Smooth muscle cell (in vitro differentiated cells): ENCODE data around the gene VSIG2. TPM values are rescaled to one million over a fixed set of nuclear protein-coding genes. Genes with fewer than 3 reads are reported as not detected.

Experiments used
- DNase-seq: peaks from one replicate; lab custom pipeline; 2025; ENCODE audit not compliant: unreplicated experiment; lab: John Stamatoyannopoulos, UW
- H2AFZ ChIP-seq: fragments of 200-600 bp; sonication (generic); 2 replicates; pipeline ENCODE4 v1.6.0; 2016; ENCODE audit warnings: antibody characterized with exemption, low read depth, mild to moderate bottlenecking
- H3F3A ChIP-seq: fragments of 200-600 bp; sonication (generic); 2 replicates; pipeline ENCODE4 v1.6.0; 2017; ENCODE audit warnings: antibody characterized with exemption, low read depth
- H3K27ac ChIP-seq: fragments of 200-600 bp; sonication (generic); 2 replicates; pipeline ENCODE4 v1.5.1; 2016; ENCODE audit warnings: low read depth, mild to moderate bottlenecking
- H3K27me3 ChIP-seq: fragments of 200-600 bp; sonication (generic); 2 replicates; pipeline ENCODE4 v1.6.1; 2016; ENCODE audit warnings: low read depth, mild to moderate bottlenecking
- H3K36me3 ChIP-seq: fragments of 200-600 bp; sonication (generic); 2 replicates; pipeline ENCODE4 v1.5.1; 2016; ENCODE audit warnings: low read depth
- H3K4me1 ChIP-seq: fragments of 200-600 bp; sonication (generic); 2 replicates; pipeline ENCODE4 v1.5.1; 2016; ENCODE audit warnings: low read depth
- H3K4me2 ChIP-seq: fragments of 200-600 bp; sonication (generic); 2 replicates; pipeline ENCODE4 v1.6.0; 2016; ENCODE audit warnings: mild to moderate bottlenecking
- H3K4me3 ChIP-seq: fragments of 200-600 bp; sonication (generic); 2 replicates; pipeline ENCODE4 v1.5.1; 2016; ENCODE audit warnings: mild to moderate bottlenecking
- H3K79me2 ChIP-seq: fragments of 200-600 bp; sonication (generic); 2 replicates; pipeline ENCODE4 v1.6.0; 2016; ENCODE audit warnings: low read depth, mild to moderate bottlenecking
- H3K9ac ChIP-seq: fragments of 200-600 bp; sonication (generic); 2 replicates; pipeline ENCODE4 v1.6.0; 2016; ENCODE audit warnings: low read depth
- H3K9me3 ChIP-seq: fragments of 200-600 bp; sonication (generic); replicated peaks from 2 replicates; pipeline ENCODE4 v1.5.1; 2016; ENCODE audit warnings: low read depth
- H4K20me1 ChIP-seq: fragments of 200-600 bp; sonication (generic); 2 replicates; pipeline ENCODE4 v1.6.0; 2016; ENCODE audit warnings: low read depth
- CTCF ChIP-seq: fragments of 200-600 bp; sonication (generic); IDR thresholded peaks from 2 replicates; pipeline ENCODE4 v1.5.1; 2017; ENCODE audit warnings: borderline replicate concordance, mild to moderate bottlenecking, antibody characterized with exemption; ENCODE audit not compliant: insufficient read depth, poor library complexity, severe bottlenecking
- WGBS: methylation state at CpG from one replicate; pipeline ENCODE4 v1.1.7; 2016; ENCODE audit warnings: low lambda C conversion rate; 5-methylcytosine and 5-hydroxymethylcytosine counted together
- polyA plus RNA-seq: library from polyadenylated mRNA; unstranded; fragments of >200 nt; fragmentation: Nextera tagmentation; extraction: Ambion mirVana; gene quantifications from 2 replicates; pipeline ENCODE4 v1.2.1, GENCODE V29; 2016
- total RNA-seq: library from RNA; depleted of rRNA; stranded (reverse); fragments of >200 nt; gene quantifications from 2 replicates; pipeline ENCODE4 v1.2.3, GENCODE V29; 2014

VSIG2 gene
- total and polyA plus RNA-seq, 2 experiments from 2014 or later, result not detected

- no peak for DNase-seq
- Histone ChIP-seq H4K20me1 (no peaks in the 10 kb centered on the region), H3K4me3 (no peak overlapping the region), H3K9ac (no peak overlapping the region), H3K36me3 (no peaks in the 10 kb centered on the region), H3K4me1 (peaks cover 15% of the 10 kb centered on the region), H2AFZ (no peak overlapping the region), H3K9me3 (no peaks in the 10 kb centered on the region), H3K27ac (no peak overlapping the region), H3F3A (no peaks in the 10 kb centered on the region), H3K4me2 (no peak overlapping the region), H3K79me2 (no peaks in the 10 kb centered on the region), H3K27me3 (peaks cover 100% of the 10 kb centered on the region)
- 53% methylated on average over 14 of the region's 14 CpGs for WGBS
- TF ChIP-seq CTCF, result no peak
Measured at GRCh38 chr11:124747406-124748099, 4.5 kb downstream of the VSIG2 start.

- Histone ChIP-seq H3K27me3 (peaks cover 100% of the 10 kb centered on the region), H3K9ac (no peak overlapping the region), H4K20me1 (no peaks in the 10 kb centered on the region), H3K4me2 (peak overlapping the region; percentile 90), H3K36me3 (no peaks in the 10 kb centered on the region), H3K4me3 (peak overlapping the region; percentile 61), H3K27ac (no peak overlapping the region), H3K79me2 (no peaks in the 10 kb centered on the region), H3K4me1 (peaks cover 15% of the 10 kb centered on the region), H2AFZ (peak overlapping the region; percentile 46), H3K9me3 (no peaks in the 10 kb centered on the region), H3F3A (no peaks in the 10 kb centered on the region)
- TF ChIP-seq CTCF, result peak; percentile 37
- WGBS, result 3% methylated on average over 35 of the region's 37 CpGs
- no peak for DNase-seq
Measured at GRCh38 chr11:124746621-124747243, 5.3 kb downstream of the VSIG2 start.

- TF ChIP-seq CTCF, result no peak
- WGBS, result 2% methylated on average over 38 of the region's 41 CpGs
- Histone ChIP-seq H4K20me1 (no peaks in the 10 kb centered on the region), H3K36me3 (no peaks in the 10 kb centered on the region), H3K4me1 (peaks cover 15% of the 10 kb centered on the region), H2AFZ (peak overlapping the region; percentile 46), H3K27me3 (peaks cover 100% of the 10 kb centered on the region), H3K4me3 (peak overlapping the region; percentile 61), H3K27ac (no peak overlapping the region), H3K4me2 (peak overlapping the region; percentile 90), H3K79me2 (no peaks in the 10 kb centered on the region), H3K9ac (no peak overlapping the region), H3K9me3 (no peaks in the 10 kb centered on the region), H3F3A (no peaks in the 10 kb centered on the region)
- no peak for DNase-seq
Measured at GRCh38 chr11:124745835-124746620, 6.0 kb downstream of the VSIG2 start.
